ENCODE data around the gene TMEM86A. TPM values are rescaled to one million over a fixed set of nuclear protein-coding genes. Genes with fewer than 3 reads are reported as not detected.
"Not testable (repeated sequence)": the region's sequence is repeated elsewhere in the genome, so short reads cannot be mapped to it uniquely, and the experiment has no call there.

Gene TMEM86A, protein sequence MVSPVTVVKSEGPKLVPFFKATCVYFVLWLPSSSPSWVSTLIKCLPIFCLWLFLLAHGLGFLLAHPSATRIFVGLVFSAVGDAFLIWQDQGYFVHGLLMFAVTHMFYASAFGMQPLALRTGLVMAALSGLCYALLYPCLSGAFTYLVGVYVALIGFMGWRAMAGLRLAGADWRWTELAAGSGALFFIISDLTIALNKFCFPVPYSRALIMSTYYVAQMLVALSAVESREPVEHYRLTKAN
- total RNA-seq, result 4.5 TPM
- long read RNA-seq, transcript TMEM86A-201 (3 exons, 3,595 nt), result major isoform, 7 of 12 reads
- long read RNA-seq, partial matches to known transcripts, result 0 of 12 reads
- long read RNA-seq, other reads (novel, unspliced or antisense), result 5 of 12 reads

DNA sequence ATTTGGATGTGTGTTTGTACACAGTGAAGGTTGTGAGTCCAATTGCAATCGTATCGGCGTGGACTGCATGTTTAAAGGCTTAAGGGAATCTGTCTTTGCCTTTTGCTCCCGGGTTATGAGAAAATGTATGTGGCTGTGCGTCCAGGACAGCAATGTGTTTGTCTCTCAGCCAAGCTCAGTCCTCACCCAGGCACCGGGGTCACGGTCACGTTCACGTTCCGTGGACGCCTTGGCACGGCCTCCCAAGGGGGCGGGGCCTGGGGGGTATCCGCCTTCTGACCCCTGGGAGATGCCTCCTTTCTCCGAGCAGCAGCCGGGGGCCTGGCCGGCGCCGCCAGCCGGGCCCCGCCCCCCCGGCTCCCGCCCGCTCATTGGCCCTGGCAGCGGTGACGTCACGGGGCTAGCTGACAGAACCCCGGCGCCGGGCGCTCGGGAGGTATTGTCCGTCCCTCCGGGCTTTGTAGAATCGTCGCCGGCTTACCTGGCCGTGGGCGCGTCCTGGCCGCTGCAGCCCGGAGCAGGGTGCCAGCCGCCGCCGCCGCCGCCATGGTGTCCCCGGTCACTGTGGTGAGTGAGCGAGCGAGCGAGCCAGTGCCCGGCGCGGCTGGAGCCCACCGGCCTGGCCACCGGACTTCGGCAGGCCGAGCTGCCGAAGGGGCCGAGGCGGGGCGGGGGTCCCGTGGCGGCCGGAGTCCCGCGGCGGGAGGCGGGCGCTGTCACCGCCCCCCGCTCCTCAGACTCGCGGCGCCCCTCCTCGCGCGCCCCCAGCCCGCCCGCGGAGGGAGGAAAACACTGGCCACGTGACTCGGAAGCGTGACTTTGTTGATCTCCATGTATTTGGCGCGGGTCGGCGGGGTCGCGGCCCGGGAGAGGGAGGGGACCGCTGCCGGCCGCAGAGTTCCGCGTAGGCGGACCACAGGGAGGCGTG, at the start of gene TMEM86A:
TMEM86A (plus strand) TSS at position 439 of the 928 bp plus-strand sequence; CDS start at position 547, 108 bp downstream.
- intact Hi-C loops (cut with micrococcal nuclease), result no loop called here
- DNase-seq, result peak; percentile 98

DNA sequence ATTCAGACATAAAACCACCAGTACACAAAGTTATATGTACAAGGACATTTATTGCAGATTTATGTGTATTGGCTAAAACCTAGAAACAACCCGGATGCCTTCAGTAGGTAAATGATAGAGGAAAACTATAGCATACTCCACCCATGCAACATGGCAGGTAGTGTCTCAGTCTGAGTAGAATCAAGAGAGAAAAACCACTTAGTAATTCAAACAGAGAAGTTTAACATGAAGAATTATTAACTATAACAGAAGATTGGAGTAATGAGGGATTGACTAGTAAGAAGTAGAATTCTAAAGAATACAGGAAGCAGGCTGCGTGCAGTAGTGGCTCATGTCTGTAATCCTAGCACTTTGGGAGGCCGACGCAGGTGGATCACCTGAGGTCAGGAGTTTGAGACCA, 48.2 kb upstream of the TMEM86A start:
- DNase-seq (no peak), ATAC-seq (no peak)
- intact Hi-C loops (cut with micrococcal nuclease), result no loop called here

More for the DNA sequence above, at the start of gene TMEM86A:
- ATAC-seq, result peak; percentile 93

DNA sequence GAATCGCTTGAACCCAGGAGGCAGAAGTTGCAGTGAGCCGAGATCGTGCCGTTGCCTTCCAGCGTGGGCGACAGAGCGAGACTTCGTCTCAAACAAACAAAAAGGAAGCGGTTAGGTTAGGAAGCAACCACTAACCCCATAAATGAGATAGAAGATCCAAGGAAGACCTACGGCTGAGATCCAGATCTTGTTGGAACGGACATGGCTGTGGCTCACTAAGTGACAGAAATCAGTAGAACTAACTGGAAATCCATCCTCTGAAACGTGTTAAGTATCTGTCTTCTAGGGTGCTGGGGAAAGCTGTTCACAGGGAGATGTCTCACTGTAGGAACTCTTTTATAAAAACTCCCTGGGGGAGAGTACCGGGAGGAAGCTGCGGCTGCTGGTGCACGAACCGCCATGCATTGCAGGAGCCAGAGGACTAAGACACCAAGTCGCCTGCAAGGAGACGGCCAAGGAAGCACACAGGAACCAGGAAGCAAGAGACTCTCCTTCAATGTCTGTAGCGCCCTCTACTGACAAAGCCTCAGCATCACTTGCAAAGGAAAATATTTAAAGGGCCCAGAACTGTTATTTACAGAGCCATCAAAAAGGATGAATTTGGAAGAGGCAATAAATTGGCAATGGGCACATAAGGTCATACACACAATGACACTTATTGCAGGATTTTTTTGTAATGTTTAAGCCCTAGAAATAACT, 47.6 kb upstream of the TMEM86A start:
- ATAC-seq, result peak; percentile 40
- no peak for DNase-seq
- intact Hi-C loops (cut with micrococcal nuclease), result no loop called here

DNA sequence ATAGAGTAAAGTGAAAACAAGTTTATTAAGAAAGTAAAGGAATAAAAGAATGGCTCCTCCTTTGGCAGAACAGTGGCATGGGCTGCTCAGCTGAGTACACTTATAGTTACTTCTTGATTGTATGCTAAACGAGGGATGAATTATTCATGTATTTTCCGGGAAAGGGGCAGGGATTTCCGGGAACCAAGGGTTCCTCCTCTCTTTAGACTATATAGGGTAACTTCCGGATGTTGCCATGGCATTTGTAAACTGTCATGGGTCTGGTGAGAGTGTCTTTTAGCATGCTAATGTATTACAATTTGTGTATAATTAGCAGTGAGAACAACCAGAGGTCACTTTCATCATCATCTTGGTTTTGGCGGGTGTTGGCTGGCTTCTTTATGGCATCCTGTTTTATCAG, 40.9 kb upstream of the TMEM86A start:
- DNase-seq (no peak), ATAC-seq (no peak)
- intact Hi-C loops (cut with micrococcal nuclease), result no loop called here

DNA sequence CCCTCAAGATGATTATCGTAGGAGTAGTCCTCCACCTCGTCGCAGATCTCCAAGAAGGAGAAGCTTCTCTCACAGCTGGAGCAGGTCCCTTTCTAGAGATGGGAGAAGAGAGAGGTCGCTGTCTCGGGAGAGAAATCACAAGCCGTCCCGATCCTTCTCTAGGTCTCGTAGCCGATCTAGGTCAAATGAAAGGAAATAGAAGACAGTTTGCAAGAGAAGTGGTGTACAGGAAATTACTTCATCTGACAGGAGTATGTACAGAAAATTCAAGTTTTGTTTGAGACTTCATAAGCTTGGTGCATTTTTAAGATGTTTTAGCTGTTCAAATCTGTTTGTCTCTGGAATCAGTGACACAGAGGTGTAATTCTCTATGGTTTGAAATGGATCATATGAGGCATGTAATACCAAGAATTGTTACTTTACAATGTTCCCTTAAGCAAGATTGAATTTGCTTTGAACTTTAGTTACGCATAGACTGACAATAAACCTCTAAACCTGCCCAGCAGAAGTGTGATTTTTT, 33.2 kb upstream of the TMEM86A start:
- DNase-seq; ATAC-seq; intact Hi-C loops (cut with micrococcal nuclease): not testable (repeated sequence)

DNA sequence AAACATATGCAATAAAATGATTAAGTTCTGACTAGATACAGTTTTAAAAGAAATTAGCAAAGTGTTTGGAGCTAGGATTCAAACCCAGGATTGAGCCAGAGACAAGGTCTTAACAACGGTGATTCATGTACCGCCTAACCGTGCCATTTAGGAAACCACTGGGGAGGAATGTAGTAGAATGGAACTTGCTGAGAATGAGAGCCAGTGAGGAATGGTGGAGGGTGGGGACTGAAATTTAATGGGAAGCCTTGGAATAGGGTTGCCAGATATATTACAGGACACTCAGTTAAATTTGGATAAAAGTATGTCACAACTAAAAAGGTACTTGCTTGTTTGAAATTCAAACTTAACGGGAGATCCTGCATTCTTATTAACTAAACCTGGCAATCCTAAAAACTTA, 30.4 kb upstream of the TMEM86A start:
- intact Hi-C loops (cut with micrococcal nuclease), result no loop called here
- ATAC-seq, result no peak
- DNase-seq, result no peak

DNA sequence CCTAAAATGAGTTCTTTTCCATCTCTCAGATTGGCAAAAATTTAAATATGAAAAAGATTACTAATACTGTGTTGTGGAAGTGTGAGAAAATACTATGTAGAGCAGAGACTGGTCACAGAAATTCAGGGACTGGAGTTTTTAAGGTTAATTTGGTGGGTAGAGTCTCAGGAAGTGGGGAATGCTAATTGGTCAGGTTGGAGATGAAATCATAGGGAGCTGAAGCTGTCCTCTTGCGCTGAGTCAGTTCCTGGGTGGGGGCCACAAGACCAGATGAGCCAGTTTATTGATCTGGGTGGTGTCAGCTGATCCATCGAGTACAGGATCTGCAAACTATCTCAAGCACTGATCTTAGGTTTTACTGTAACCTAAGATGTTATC, 29.4 kb upstream of the TMEM86A start:
- no peak for DNase-seq
- intact Hi-C loops (cut with micrococcal nuclease), result no loop called here
- ATAC-seq, result no peak

DNA sequence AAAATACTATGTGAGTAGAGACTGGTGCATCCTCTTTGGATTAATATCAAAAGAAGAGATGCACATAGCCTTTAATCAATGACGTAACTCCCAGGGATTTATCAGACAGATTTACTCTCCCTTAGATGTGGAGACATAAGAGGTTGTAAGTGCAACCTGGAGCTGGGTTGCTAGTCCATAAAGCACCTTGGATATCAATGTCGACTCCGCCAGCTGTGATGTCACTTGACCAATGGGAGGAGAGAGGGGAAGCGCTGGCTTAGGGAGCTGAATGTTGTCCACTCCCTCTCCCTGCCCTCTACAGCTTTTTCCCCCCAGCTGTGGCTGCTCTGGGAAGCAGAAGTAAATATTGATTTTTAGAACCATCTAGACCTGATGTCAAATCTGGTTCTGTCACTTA, 28.9 kb upstream of the TMEM86A start:
- no peak for DNase-seq
- intact Hi-C loops (cut with micrococcal nuclease), result no loop called here

DNA sequence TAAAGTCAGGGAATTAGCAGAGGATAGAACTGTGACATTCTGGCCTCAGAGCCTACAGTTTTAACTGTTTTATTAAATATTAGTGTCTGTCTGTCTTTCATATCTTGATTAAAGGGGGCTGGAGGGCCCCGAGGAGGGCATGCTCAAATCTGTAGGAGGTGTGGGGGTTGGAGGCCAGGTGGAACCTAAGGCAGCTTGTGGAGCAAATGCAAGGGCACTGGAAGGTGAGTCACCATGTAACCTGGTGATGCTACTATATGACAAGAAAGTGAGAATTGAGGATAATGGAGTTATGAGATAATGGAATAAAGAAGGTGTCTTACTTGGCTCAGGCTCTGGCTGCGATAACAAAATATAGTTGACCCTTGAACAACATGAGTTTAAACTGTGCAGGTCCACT, 27.3 kb upstream of the TMEM86A start:
- ATAC-seq (no peak), DNase-seq (no peak)
- intact Hi-C loops (cut with micrococcal nuclease), result no loop called here

More for the DNA sequence above, 28.9 kb upstream of the TMEM86A start:
- ATAC-seq, result no peak

DNA sequence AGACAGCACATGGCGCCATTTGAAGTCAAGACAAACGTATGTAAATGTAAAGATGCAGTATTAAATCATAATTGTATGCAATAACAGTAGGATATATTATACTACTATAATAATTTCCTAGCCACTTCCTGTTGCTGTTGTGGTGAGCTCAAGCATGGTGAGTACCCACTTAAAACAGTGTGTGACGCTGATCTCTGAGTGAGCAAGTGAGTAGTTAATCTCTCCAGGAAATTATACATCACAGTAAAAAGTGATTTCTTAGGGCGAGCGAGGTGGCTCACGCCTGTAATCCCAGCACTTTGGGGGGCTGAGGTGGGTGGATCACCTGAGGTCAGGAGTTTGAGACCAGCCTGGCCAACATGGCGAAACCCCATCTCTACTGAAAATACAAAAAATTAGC, 26.4 kb upstream of the TMEM86A start:
- intact Hi-C loops (cut with micrococcal nuclease); ATAC-seq; DNase-seq: not testable (repeated sequence)

DNA sequence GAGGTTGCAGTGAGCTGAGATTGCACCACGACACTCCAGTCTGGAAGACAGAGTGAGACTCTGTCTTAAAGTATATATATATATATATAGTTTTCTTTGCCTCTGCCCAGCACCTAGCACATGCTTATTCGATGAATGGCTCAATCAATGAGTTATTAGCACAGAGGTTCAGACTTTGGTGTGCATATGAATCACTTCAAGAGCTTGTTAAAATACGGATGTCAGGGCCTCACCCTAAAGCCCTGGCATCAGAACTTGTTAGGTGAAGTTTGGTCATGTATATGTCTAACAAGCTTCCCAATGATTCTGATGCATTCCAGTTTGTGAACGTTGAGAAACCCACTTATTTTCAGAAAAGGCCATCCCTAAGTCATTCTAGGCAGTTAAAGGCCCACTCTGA, 21.8 kb upstream of the TMEM86A start:
- DNase-seq (no peak), ATAC-seq (no peak)
- intact Hi-C loops (cut with micrococcal nuclease), result no loop called here

DNA sequence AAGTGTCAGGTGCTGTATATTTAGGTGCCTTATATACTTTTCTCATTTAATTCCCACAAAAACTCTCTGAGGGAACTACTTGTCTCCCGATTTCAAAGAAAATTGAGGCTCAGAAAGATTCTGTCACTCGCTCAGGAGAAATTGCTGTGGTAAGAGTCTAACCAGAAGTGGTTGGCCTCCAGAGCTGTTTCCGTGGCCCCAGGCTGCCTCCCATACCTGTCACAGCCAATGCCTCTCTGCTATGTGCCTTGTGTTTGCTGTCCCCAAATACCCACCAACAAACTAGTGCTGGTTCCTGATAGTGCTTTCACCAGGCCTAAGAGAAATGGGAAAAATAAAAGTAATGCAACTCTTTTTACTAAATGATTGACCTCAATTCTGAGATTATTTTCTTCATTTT, 21.0 kb upstream of the TMEM86A start:
- intact Hi-C loops (cut with micrococcal nuclease), result no loop called here
- DNase-seq, result no peak
- ATAC-seq, result no peak

DNA sequence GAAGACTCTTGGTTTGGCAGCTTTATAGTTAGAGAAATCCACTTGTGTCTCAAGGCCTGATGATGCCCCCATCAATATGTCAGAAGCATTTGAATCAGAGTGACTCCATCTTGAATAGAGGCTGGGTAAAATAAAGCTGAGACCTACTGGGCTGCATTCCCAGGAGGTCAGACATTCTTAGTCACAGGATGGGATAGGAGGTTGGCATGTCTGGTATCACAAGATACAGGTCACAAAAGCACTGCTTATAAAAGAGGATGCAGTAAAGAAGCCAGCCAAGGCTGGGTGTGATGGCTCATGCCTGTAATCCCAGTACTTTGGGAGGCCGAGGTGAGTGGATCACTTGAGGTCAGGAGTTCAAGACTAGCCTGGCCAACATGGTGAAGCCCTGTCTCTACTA, 16.6 kb upstream of the TMEM86A start:
- intact Hi-C loops (cut with micrococcal nuclease); ATAC-seq; DNase-seq: not testable (repeated sequence)

DNA sequence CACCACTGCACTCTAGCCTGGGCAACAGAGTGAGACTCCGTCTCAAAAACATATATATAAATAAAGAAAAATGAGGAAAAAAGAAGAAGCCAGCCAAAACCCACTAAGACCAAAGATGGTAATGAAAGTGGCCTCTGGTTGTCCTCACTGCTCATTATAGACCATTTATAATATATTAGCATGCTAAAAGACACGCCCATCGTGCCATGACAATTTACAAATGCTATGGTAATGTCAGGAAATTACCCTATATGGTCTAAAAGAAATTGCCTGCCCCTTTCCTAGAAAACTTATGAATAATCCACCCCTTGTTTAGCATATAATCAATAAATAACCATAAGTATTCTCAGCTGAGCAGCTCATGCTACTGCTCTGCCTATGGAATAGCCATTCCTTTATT, 16.1 kb upstream of the TMEM86A start:
- no peak for ATAC-seq
- intact Hi-C loops (cut with micrococcal nuclease), result no loop called here
- DNase-seq, result no peak

DNA sequence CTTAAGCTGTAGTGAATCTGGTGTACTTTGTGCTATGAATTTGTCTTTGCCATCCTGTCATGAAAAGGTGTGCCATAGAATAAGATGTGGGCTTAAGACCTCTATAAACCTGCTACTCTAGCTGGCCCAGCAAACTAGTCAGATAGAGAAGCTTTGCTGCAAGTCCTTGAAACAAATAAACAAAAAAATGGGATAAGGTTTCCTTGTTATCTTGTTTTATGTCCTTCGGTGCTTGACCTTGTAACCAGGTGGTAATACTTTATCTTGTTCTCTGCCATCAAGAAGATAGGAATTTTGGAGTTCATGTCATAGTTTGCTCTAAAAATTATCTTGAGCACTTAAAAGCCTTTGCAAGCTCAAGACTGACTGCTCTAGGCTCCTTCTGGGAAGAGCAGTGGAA, 14.3 kb upstream of the TMEM86A start:
- ATAC-seq (no peak), DNase-seq (no peak)
- intact Hi-C loops (cut with micrococcal nuclease), result no loop called here

DNA sequence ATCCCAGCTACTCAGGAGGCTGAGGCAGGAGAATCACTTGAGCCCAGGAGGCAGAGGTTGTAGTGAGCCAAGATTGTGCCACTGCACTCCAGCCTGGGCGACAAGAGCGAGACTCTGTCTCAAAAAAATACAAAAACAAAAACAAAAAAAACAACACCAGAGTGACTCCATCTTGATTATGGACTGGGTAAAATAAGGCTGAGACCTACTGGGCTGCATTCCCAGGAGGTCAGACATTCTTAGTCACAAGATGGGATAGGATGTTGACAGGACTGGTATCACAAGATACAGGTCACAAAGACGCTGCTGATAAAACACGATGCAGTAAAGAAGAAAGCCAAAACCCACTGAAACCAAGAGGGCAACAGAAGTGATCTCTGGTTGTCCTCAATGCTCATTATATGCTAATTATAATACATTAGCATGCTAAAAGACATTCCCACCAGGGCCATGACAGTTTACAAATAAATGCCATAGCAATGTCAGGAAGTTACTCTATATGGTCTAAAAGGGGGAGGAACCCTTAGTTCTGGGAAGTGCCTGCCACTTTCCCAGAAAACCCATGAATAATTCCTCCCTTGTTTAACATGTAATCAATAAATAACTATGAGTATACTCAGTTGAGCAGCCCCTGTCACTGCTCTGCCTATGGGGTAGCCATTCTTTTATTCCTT, 7.0 kb upstream of the TMEM86A start:
- intact Hi-C loops (cut with micrococcal nuclease); ATAC-seq; DNase-seq: not testable (repeated sequence)

DNA sequence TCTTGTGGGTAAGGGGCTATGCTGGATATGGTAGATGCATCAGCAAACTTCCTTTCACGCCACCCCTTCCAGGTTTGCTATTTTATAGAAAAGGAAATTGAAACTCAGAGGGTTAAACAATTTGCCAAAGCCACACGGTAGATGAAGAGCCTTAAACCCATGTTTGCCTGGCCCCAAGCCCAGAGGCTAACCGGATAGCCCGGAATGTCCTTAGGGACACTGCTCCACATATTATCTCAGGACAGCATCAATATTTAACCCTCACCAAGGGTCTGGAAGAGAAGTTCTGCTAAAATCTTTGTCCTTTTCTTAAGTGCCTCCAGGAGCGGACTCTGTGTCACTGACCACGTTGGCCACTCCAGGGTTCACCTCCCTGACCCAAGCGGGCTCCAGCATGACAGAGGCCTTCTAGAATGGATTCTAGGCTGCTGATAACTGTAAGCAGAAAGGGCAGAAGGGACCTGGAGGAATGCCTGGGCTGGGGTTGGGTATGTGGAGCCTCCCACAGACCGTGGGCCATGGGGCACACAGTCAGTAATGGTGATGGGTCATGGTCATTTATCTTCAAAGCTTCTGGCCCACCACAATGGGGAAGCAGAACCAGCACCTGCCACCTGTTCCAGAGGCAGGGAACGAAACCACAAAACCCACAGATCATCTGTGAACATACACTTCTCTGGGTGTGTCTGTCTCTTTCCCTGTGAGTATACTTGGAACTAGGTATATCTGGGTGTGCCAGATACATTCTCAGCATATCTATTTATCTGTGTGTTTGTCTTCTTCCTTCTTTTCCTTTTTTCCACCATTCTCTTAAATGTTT, 5.4 kb upstream of the TMEM86A start:
- no peak for ATAC-seq
- no peak for DNase-seq
- intact Hi-C loops (cut with micrococcal nuclease), result no loop called here

DNA sequence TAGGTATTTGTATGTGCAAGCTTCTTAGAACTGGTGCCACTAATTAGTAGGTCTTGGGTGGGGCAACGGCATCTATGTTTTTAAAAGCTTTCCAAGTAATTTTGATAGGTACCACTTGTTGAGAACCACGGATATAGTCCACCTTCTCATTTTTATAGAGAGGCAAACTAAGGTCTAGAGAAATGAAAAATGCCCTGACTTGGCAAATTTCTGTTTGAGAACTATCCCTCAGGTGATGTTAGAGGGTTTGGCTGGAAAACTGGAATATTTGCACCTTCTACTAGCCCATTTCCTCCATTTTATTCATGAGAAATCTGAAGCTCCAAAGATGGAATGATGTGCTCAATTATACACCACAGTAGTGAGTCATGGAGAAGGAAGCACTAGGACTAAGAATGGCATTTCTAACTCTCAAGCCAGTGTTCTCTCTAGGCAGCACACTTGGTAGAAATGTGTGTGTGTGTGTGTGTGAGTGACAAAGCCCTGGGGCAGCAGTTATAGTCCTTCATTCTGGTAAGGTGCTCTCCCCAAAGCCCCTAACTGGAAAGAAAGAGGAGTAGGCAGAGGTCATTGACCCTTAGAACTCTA, 1.8 kb upstream of the TMEM86A start:
- intact Hi-C loops (cut with micrococcal nuclease), result no loop called here
- DNase-seq, result no peak

More for the DNA sequence above, 1.8 kb upstream of the TMEM86A start:
- ATAC-seq, result no peak
